Erythroblast (primary cell): Measurements from ENCODE around the gene NOVA2.

Experiments
- DNase-seq, 2 experiments: peaks; one replicate each; lab custom pipeline; 2025; lab: John Stamatoyannopoulos, UW
- GATA1 ChIP-seq: IDR thresholded peaks from 2 replicates; pipeline ENCODE4 v1.6.1; 2011; ENCODE audit warnings: low read depth, mild to moderate bottlenecking, control low read depth, low read length, moderate library complexity
- POLR2A ChIP-seq: IDR thresholded peaks from 2 replicates; pipeline ENCODE4 v1.6.1; 2011; ENCODE audit warnings: mild to moderate bottlenecking, low read length

Gene NOVA2

DNA sequence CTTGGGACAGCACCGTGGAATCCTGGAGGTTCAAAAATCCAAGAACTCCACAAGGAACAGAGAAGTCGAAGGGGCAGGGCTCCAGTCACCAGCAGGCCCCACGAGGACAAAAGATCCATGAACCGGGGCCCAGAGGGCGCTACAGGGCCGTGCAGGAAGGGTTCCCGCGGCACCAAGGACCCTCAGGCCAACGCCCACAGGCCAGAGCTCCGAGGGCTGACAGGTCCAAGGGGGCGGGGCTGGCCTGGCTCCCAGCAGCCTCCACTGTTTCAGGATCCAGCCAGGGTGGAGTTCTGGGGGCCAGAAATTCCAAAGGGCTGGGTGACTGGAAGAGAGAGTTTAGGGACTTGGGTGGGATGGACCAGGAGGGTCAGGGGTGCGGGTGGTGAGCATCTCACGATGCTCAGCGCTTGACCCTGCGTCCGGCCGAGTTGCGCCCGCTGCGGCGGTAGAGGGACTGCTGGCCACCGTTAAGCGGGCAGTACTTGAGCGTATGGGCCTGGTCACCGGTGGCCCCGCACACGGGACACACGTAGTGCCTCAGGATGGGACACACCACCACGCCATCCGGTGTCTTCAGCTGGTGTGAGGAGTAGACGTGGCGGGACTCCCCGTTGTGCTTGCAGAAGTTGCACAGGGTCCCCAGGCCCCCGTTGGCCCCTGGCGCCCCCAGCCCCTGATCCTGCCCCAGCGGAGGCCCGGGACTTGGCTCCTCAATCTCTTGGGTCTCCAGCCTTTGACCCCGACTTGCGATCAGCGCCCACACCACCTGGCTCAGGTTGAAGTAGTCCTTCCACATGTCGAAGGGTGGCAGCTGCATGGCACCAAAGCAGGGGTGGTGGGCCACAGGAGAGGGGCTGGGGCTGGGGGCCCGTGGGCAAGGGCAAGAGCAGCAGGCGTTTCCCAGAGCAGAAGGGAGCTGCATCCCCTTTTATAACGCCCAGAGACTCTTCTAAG lies 59.5 kb downstream of the NOVA2 start, which contains the start of gene NANOS2:
Gene NANOS2 (minus strand): TSS at position 905 of the 957 bp plus-strand sequence. CDS start 85 bp downstream, at position 820.
- peak; percentile 16 to 28 for DNase-seq
- TF ChIP-seq POLR2A (no peak), GATA1 (no peak)

DNA sequence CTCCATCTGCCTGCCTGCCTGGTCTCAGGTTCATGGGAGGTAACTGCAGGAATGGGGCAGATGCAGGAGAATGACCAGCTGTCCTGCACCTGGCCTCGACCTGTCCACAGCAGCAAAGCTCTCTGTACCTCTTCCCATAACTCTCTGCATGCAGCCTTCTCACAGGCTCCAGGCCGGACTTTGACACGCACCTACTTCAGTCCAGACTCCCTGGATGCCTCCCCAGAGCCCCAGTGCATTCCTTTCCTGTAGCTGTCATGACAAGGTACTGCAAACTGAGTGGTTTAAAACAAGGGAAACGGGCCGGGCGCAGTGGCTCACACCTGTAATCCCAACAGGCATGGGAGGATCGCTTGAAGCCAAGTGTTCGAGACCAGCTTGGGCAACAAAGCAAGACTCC lies 62.4 kb downstream of the NOVA2 start:
- no peak for DNase-seq
- no peak for TF ChIP-seq POLR2A
- TF ChIP-seq GATA1: no peak

GRCh38 chr19:45908956-45909355 lies 64.7 kb downstream of the NOVA2 start:
- no peak for TF ChIP-seq GATA1
- no peak for TF ChIP-seq POLR2A
- DNase-seq: no peak

DNA sequence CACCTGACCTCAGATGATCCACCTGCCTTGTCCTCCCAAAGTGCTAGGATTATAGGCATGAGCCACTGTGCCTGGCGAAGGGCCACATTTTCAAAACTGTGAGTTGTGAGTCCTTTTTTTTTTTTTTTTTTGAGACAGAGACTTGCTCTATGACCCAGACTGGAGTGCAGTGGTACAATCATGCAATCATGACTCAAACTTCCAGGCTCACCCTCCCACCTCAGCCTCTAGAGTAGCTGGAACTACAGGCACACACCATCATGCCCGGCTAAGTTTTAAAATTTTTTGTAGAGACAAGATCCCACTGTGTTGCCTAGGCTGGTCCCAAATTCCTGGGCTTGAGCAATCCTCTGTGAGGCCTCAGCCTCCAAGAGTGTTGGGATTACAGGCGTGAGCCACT lies 67.4 kb downstream of the NOVA2 start:
- TF ChIP-seq GATA1 (no peak), POLR2A (no peak)
- no peak for DNase-seq

- DNase-seq: no peak
- TF ChIP-seq GATA1 (no peak), POLR2A (no peak)
Measured at GRCh38 chr19:45905011-45905410, 68.7 kb downstream of the NOVA2 start.

- DNase-seq: peak; percentile 97 to 99
- TF ChIP-seq GATA1: no peak
- peak; percentile 87 for TF ChIP-seq POLR2A
Measured at GRCh38 chr19:45902651-45903625, 70.7 kb downstream of the NOVA2 start.

GRCh38 chr19:45901912-45902650 lies 71.6 kb downstream of the NOVA2 start, which contains the start of gene MYPOP:
Gene MYPOP, minus strand, starts transcription at chr19:45902613. Its CDS starts 840 bp downstream, at chr19:45901773.
- DNase-seq: peak in 1 of 2 experiments; percentile 61
- no peak for TF ChIP-seq GATA1
- TF ChIP-seq POLR2A: no peak

DNA sequence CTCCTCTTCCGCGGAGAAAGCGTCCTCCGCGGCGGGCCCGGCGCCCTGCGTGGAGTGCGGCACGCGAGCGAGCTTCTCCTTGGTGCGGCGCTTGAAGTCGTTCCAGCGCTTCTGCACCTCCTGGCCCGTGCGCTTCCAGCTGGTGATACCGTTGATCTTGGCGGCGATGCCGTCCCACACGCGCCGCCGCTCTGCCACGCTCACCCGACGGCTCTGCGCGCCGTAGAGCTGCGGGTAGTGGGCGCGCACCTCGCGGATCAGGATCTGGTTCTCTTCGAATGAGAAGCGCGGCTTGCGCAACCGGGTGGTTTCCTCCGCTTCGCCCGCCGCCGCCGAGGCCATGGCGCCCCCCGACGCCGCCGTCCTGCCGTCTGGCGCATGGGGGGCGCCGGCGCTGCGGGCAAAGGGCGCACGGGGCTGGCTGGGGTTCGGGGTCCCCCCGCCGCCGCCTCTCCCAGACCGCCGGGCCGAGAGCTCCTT lies 72.2 kb downstream of the NOVA2 start:
- no peak for TF ChIP-seq GATA1
- TF ChIP-seq POLR2A: no peak

GRCh38 chr19:45900738-45901431 lies 72.8 kb downstream of the NOVA2 start:
- no peak for TF ChIP-seq GATA1
- no peak for TF ChIP-seq POLR2A

More for the DNA sequence above, 72.2 kb downstream of the NOVA2 start:
- DNase-seq: peak; percentile 46 to 52

GRCh38 chr19:45899919-45900589 lies 73.6 kb downstream of the NOVA2 start:
- DNase-seq: no peak
- TF ChIP-seq POLR2A (no peak), GATA1 (no peak)

More at GRCh38 chr19:45900738-45901431, 72.8 kb downstream of the NOVA2 start:
- peak; percentile 31 to 56 for DNase-seq

DNA sequence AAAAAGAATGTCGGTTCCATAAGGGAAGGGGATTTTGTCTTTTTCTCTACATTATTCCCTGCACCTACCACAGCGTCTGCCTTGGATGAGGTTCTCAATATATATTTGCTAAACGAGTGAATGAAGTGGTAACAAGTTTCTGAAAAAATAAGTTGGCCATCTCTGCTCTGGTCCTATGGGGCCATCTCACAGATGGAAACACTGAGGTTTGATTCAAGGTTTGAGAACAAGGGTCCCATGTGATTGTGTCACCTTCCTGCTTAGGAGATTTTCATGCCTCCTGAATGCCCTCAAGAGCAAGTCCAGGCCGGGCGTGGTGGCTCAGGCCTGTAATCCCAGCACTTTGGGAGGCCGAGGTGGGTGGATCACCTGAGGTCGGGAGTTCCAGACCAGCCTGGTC lies 74.4 kb downstream of the NOVA2 start:
- TF ChIP-seq POLR2A (no peak), GATA1 (no peak)
- DNase-seq: no peak
